HG02852 (cell line): ENCODE measurements around the gene HS3ST2.
"Not testable (repeated sequence)": the region's sequence is repeated elsewhere in the genome, so short reads cannot be mapped to it uniquely, and the experiment has no call there.

Experiments
- ATAC-seq: cut with Tn5 transposase; IDR thresholded peaks from one replicate; pipeline ENCODE4 v1.9.1; 2021; ENCODE audit warnings: mild to moderate bottlenecking, moderate library complexity; ENCODE audit not compliant: unreplicated experiment

HS3ST2 gene

DNA sequence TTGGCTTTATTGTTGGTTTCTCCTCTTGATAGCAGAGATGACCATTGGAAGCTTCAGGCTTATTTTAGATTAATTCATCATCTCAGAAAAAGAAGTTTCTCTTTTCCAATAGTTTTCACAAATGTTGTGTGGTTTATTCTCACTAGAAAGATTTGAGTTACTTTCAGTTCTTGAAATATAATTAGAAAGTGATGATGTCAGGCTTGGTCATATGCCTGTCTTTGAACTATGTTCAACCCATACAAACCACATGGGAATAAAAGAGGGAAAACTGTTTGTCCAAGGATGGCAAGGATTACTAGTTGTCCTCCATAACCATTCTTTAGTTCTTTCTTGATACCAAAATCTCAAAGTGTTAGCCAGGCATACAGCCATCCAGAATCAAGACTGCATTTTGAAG, 3.7 kb upstream of the HS3ST2 start:
- ATAC-seq = no peak

DNA sequence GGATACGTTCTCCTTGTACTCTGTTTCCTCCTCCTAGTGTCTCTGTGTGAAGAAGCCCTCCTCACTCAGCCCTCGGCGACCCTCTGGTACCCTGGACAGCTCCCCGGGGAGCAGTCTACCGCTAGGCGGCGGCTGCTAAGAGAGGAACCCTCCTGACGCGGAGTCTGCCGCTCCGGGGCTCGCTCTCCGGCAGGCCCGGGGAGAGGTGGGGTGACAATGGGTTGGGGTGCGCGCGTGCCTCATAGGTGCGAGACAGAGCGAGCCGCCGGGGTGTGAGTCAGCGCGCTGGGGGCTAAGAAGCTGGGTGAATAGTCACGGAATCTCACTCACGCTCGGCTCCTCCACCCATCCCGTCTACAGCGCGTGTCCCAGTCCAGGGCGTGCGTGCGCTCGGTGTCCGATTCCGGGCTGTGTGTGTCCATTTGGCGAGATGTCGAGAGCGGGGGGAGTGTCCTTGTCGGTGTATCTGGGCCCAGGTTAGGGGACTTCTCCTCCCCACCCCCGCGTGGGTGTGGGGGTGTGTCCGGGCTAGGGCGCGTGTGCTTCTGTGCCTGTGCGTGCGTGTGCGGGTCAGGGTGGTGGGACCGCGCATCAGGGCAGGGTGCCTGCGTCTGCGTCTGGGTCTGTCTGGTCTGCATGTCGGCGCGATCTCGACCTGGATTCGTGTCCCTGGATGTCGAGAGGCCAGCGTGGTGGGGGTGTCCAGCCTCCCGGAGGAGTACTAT, 577 bp upstream of the HS3ST2 start:
- ATAC-seq = no peak

DNA sequence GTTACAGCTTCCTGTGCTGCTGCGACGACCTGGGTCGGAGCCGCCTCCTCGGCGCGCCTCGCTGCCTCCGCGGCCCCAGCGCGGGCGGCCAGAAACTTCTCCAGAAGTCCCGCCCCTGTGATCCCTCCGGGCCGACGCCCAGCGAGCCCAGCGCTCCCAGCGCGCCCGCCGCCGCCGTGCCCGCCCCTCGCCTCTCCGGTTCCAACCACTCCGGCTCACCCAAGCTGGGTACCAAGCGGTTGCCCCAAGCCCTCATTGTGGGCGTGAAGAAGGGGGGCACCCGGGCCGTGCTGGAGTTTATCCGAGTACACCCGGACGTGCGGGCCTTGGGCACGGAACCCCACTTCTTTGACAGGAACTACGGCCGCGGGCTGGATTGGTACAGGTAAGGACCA, 746 bp downstream of the HS3ST2 start:
- ATAC-seq = no peak

DNA sequence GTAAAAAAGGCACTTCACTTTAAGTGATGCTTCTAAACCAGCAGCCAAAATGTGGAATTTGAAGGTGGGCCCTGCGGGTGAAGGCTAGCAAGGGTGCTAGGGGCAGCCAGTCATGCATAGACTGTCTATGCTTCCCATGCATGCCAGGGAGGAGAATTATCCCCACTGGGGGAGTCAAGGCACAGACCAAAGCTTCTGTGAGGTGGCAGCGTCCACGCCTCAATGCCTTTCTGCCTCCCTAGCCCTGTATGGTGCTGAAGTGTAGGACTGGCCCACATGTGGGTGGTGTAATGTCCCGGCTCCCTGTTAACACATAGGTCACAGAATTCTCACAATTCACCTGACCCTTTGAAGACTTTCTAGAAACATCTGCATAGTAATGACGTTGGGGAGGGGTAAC, 1.9 kb downstream of the HS3ST2 start:
- ATAC-seq = no peak

DNA sequence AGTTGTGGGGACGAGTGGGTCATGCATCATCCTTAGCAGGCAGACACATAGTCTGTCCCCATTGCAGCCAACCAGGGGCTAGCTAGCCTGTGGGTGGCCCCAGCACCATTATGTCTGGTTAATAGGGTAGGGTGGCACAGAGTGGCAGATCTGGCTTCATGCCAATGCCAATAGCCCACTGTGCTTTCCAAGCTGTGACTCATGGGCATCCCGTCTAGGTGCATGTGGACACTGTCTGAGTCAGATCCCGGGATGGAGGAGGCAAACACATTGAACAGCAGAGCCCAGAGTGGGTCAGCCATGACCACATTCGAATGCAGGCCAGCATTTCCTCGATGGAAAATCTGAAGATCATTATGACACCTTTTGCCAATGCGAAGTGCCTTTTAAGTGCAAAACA, 2.5 kb downstream of the HS3ST2 start:
- no peak for ATAC-seq

DNA sequence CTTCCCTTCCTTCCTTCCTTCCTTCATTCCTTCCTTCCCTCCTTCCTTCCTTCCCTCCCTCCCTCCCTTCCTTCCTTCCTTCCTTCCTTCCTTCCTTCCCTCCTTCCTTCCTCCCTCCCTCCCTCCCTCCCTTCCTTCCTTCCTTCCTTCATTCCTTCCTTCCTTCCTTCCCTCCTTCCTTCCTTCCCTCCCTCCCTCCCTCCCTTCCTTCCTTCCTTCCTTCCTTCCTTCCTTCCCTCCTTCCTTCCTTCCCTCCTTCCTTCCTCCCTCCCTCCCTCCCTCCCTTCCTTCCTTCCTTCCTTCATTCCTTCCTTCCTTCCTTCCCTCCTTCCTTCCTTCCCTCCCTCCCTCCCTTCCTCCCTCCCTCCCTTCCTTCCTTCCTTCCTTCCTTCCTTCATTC, 4.8 kb downstream of the HS3ST2 start:
- not testable (repeated sequence) for ATAC-seq

DNA sequence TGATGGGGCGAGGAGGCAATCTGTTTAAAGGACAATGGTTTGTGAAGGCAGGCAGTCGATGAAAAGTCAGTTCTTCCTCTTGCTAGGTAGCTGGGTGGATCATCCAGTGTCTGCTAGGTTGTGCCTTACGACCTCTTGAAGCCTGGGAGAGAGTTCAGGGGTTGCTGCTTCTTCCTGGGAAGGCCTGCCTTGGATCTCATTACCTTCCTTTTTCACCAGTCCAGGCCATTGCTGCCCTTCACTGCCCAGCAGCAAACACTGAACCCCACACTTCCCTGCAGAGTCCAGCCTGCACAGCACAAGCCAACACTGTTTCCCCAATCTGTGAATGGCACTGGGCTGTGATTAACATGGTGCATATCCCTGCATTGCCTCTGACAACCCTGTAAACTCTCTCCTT, 24.7 kb downstream of the HS3ST2 start:
- no peak for ATAC-seq

DNA sequence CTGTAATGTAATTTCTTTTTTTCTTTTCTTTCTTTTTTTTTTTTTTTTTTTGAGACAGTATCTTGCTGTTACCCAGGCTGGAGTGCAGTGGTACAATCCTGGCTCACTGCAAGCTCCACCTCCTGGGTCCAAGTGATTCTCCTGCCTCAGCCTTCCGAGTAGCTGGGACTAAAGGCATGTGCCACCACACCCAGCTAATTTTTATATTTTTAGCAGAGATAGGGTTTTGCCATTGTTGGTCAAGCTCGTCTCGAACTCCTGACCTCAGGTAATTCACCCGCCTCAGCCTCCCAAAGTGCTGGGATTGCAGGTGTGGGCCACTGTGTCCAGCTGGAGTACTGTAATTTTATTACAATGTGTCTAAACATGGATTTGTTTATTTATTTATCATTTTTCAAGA, 28.1 kb downstream of the HS3ST2 start:
- ATAC-seq = not testable (repeated sequence)

DNA sequence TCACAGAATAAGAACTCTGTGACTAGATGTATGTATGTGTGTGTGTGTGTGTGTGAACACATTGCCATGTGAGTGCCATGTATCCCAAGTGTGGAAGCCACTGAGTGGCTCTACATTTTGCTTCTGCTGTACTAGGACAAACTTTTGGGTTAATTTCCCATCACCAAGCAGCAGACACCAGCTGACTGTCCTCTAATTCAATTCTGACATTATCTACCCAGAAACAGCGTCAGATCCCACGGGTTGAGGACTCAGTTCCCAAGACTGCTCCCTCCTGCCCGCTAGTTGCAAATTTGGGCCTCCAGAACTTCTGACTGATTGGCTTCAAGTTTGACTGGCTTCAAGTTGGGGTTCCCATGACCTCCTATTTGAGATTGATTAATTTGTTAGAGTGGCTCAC, 29.2 kb downstream of the HS3ST2 start:
- no peak for ATAC-seq

DNA sequence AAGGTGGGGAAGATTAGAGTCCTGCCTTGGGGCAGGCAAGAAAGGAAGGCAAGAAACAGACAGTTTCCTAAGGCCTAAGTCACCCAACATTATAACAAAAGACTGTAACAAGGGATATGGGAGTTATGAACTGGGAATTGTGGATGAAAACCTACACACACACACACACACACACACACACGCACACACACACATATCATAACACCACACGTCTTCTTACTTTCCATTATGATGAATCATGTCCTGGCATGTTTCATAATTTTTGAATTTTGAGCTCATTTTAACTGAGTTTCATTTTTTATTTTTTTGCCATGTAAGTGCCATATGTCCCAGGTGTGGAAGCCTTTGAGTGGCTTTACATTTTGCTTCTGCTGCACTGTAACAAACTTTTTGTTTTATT, 29.9 kb downstream of the HS3ST2 start:
- ATAC-seq = no peak

DNA sequence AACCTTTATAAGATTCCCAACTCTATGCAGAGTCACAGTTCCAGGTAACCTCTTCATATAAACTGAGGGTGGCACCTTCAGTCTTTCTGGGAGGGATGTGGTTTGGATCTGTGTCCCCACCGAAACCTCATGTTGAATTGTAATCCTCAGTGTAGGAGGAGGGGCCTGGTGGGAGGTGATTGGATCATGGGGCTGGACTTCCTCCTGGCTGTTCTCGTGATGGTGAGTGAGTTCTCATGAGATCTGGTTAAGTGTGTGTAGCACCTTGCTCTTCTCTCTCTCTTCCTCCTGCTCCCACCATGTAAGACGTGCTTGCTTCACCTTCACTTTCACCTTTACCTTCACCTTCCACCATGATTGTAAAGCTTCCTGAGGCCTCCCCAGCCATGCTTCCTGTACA, 30.5 kb downstream of the HS3ST2 start:
- no peak for ATAC-seq

DNA sequence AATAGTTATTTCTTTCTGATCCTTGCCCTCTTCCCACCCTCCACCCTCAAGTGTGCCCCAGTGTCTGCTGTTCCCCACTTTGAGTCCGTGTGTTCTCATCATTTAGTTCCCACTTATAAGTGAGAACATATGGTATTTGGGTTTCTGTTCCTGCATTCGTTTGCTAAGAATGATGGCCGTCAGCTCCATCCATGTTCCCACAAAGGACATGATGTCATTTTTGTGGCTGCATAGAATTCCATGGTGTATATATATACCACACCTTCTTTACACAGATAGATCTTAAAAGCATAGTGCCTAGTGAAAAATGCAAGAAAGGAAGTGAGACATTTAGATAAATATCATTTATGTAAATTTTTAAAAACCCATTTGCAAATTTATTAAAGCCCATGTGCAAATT, 33.1 kb downstream of the HS3ST2 start:
- no peak for ATAC-seq

DNA sequence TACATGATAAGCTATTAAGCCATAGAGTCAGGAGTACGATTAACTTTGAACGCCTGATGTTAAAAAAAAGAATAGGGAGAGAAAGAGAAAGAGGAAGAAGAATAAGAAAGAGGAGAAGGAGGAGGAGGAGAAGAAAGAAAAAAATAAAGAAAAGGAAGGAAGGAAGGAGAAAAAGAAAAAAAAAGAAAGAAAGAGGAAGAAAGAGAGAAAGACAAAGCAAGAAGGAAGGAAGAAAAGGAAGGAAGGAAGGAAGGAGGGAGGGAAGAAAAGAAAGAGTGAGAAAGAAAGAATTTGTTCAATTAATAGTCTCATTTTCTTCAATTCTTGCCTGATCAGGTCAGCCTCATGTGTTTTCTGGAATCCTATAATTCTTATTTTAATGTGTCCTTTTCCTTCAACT, 33.7 kb downstream of the HS3ST2 start:
- no peak for ATAC-seq

DNA sequence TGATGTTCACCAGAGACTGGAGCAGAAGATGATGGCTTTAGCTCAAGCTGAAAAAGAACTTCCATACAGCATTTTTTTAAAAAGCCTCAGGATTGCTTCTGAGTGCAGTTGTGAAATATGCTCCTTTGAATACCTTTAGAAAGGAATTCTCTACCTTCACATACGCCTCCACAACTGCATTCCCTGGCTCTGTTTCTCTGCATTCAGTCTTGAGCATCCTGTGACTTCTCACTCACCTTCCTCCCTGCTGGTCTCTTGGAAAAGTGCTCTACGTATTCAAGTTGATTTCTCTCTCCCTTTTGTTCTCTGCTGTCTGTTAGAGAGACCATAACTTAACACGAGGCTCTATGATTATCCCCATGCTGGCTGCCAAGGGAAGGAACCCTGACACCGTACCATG, 34.5 kb downstream of the HS3ST2 start:
- no peak for ATAC-seq

DNA sequence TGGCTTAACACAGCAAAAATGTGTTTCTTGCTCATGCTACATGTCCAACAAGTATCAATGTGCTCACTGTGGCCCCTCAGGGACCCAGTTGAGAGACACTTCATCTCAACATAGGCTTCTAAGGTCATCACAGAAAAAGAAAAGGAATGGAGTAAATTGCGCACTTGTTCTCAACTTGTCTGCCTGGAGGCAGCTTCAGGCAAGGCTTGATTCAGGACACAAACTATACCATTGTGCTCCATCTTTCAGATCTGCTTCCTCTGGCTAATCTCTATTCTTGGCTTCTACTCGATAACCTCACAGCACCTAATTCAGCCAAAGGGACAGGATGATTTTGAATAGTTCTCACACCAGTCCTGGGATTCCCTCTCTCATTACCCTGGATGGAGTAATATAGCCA, 35.6 kb downstream of the HS3ST2 start:
- no peak for ATAC-seq

DNA sequence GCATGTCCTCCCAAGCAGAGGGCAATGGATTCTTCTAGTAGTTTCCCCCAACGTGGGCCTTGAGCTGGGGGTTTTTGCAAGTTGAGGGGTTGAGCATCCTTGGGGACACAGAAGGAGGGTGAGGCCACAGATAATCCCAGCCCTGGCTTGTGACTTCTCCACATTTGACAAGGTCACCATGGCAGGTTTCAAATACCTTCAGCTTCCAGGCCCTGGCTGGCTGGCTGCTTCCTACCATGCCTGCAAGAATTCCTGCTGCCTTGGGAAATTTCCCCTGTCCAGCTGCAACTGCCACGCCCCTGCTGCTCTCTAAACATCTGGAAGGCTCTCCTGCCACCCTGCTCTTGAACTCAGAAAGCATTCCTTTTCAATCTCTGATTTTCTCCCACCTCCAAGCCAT, 41.3 kb downstream of the HS3ST2 start:
- ATAC-seq = no peak

DNA sequence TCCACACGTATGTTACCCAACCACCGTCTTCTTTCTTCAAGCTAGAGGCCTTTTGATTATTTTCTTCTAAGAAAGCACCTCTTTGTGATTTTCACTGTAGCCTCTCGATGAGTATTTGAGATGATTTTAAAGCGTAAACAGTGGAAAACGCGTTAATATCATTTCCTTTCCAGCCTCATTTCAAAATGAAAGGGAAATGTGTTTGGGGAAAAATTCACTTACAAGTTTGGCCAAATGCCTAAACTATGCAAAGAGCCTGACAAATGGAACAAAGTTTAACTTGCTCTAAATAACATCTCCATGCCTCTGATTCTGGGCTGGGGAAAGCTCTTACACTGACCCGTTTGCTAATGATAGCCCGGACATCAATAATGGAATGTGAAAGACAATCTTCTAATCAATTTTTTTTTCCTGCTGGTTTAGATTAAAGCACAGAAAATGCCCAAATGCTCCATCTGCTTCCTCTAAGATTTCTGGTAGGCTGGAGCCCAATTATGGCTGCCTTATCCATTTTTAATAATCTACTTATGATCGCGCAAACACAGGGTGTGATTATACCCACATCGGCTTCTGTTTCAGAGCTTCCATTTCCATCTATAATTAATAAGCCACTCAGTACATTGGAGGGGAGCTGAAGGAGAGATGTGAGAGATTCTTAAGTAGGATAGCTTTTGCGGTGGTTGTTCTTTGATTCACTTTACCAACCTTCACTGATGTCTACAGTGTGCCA, 43.5 kb downstream of the HS3ST2 start:
- ATAC-seq = no peak

DNA sequence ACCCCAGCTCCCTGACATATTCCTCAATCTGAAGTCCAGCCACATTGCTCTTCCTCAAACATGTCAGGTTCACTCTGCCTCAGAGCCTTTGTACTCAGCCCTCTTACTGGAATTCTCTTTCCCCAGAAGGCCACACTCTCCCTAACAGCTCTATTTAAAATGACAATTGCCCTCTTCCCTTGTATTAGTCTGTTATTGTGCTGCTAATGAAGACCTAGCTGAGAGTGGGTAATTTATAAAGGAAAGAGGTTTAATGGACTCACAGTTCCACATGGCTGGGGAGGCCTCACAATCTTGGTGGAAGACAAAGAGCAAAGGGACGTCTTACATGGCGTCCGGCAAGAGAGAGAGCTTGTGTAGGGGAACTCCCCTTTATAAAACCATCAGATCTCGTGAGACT, 46.0 kb downstream of the HS3ST2 start:
- no peak for ATAC-seq

DNA sequence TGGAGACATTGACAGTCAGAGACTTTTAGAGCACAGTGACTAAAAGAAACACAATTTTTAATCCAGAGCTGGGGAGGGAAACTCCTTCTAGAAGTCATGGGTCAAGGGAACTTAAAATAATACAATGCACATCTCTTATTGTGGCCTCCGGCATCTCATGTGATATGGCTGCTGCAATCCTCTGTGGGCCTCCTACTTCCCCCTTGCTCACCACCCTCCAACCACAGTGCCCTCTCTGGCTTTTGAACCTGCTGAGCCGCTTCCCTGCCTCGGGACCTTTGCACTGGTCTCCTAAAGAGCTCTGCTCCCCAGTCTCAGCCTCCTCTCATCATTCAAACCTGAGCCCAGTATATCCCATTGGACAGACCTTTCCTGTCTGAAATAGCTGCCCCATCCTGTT, 47.6 kb downstream of the HS3ST2 start:
- no peak for ATAC-seq

DNA sequence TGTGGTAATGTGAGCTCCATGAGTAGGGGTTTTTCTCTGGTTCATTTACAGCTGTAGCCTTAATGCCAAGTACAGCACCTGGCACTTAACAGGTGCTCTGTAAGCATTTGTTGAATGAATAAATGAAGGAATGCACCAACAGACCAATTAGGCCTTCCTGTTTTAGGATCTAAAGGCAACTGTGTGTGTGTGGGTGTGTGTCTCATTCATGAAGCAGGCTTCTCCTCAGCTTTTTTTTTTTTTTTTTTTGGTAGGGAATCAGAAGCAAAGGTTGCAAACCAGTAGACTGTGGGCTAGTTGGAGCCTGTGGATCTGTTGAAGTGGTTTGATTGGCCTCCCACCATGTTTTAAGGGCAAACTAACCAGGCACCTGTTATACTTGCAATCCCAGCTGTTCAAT, 48.1 kb downstream of the HS3ST2 start:
- ATAC-seq = no peak

DNA sequence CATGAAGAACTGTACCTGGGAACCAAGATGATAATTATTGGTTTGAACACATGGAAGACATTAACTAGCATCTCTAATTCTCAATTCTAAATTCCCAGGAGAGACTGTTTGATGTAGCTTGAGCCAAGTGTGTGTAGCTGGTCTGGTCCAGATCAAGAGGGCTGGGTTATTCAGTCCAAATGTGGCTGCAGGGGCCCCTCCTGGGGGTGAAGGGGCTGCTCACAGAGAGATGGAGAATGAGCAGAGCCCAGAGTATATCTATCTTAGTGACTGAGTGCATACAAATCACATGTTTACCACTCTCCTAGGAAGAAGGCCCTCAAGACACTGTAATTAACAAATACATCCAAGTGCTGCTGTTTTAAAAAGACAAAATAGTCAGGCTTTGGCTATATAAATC, 50.4 kb downstream of the HS3ST2 start:
- no peak for ATAC-seq

DNA sequence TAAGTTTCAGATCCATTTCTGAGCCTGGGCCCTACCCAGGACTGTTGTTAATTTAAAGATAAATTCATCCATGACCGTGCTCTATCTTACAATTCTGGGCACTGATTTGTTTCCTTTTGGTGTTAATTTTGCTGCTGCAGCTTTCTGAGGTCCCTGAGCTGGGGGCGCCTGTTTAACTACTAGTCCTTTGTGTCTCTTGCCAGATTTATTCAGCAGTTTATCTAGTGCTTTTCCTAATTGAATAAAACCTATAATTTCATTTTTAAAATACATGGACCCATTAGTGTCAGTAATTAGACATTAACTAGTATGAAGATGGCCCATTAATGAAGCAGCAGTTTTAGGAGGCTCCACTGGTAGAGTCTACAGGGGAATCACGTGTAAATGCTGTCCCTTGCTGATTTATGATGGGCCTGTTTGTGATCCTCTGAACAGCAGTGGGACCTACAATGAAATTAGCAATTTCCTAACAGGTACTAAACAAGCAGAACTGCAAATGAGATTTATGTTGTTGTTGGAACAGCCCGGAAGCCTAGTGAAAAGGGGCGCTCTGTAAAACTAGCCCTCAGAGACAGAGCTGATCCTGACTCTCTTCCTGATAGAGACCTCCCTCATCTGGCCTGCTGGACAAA, 54.7 kb downstream of the HS3ST2 start:
- no peak for ATAC-seq
